Spleen (tissue), 7 donors: ENCODE measurements around the gene BCAS4.

Experiments used
- POLR2A ChIP-seq, 3 donors: fragments of 450-650 bp; IDR thresholded peaks; one replicate each; pipeline ENCODE4 v1.5.1; 2017; ENCODE audit warnings: antibody characterized with exemption in 3 of 3, mild to moderate bottlenecking in 1 of 3
- POLR2AphosphoS5 ChIP-seq, 3 donors: sonication (generic); formaldehyde crosslinking; IDR thresholded peaks; one replicate each; pipeline ENCODE4 v1.5.1; 2017; ENCODE audit warnings: antibody characterized with exemption in 3 of 3
- TF ChIP-seq, protein P1 (sequence below), 11 experiments: fragments of 200-600 bp in 7 of 11; fragments of 450-650 bp in 4 of 11; sonication (generic) in 4 of 11; IDR thresholded peaks in 8 of 11; conservative IDR thresholded peaks in 3 of 11; 1 replicate in 7 of 11; 2 replicates in 4 of 11; pipeline versions ENCODE4 v1.4.0 to v1.8.0; 2016 to 2021; ENCODE audit warnings: antibody characterized with exemption in 11 of 11, inconsistent platforms in 4 of 11, mild to moderate bottlenecking in 1 of 11
- donor health status: DM: no; HTN: no; CAD: no; lungs with moderate emphysema.
- donor health status: DM: no; HTN: no; CAD: no.
- donor health status: DM: no; HTN: no; CAD: no.

DNA sequence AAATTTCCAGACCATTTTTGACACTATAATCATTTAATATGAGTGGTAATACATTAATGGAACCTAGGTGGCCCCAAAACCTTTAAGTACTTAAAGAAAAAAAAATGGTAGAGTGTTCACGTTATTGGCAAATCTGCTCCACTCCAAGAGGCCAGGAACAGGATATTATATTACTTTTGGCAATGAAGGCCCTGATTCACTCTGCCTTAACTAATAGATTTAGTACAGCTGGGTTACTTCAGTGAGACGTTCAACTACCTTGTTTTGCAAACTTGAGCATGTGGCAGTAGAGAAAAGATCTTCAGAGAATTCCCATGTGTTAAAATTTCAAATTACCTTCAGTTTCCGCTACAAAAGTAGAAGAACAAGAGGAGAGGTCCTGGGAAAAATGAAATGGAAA lies 123.5 kb downstream of the BCAS4 start:
- TF ChIP-seq POLR2A (IDR thresholded peaks at IDR 0.05): no peak
- TF ChIP-seq, protein P1, sequence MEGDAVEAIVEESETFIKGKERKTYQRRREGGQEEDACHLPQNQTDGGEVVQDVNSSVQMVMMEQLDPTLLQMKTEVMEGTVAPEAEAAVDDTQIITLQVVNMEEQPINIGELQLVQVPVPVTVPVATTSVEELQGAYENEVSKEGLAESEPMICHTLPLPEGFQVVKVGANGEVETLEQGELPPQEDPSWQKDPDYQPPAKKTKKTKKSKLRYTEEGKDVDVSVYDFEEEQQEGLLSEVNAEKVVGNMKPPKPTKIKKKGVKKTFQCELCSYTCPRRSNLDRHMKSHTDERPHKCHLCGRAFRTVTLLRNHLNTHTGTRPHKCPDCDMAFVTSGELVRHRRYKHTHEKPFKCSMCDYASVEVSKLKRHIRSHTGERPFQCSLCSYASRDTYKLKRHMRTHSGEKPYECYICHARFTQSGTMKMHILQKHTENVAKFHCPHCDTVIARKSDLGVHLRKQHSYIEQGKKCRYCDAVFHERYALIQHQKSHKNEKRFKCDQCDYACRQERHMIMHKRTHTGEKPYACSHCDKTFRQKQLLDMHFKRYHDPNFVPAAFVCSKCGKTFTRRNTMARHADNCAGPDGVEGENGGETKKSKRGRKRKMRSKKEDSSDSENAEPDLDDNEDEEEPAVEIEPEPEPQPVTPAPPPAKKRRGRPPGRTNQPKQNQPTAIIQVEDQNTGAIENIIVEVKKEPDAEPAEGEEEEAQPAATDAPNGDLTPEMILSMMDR (IDR thresholded peaks at IDR 0.05 in 8 of 11, conservative IDR thresholded peaks at IDR 0.05 in 3 of 11): no peak
- TF ChIP-seq POLR2AphosphoS5 (IDR thresholded peaks at IDR 0.05): no peak
